Measurements from ENCODE around the gene STH. TPM values are rescaled to one million over a fixed set of nuclear protein-coding genes. Genes with fewer than 3 reads are reported as not detected.

Gene STH
- total RNA-seq, 3 donors from 2014 or later, result not detected

- H3K4me1 ChIP-seq (ENCODE audit: low read depth), result no peaks in the 10 kb centered on the region
- no peak for DNase-seq
- H3K4me3 ChIP-seq, result no peak overlapping the region
- H3K36me3 ChIP-seq (ENCODE audit: low read depth), result no peaks in the 10 kb centered on the region
- intact Hi-C loops (cut with DNase I, micrococcal nuclease), result no loop called here
- ATAC-seq, result no peak
- no peaks in the 10 kb centered on the region for H3K9me3 ChIP-seq
- TF ChIP-seq CTCF (IDR thresholded peaks at IDR 0.05), result no peak
Measured at GRCh38 chr17:45976755-45977505, 22.1 kb upstream of the STH start.

DNA sequence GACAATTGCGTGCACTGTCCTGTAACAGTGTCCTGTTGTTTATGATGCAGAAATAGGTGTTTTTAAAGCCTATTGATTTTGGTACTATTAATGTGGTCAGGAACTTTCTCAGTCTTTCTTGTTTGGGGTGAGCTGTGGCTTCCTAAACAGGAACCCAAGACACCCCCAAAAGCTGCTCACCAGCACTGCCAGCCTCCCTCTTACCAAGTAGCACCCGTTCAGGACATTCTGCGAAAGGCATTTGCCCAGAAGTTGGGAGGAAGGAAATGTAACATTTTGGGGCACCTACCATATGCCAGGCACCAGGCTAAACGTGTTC, 21.6 kb upstream of the STH start:
- intact Hi-C loops (cut with DNase I, micrococcal nuclease), result no loop called here
- ATAC-seq (no peak), DNase-seq (no peak)
- no peak for TF ChIP-seq CTCF (IDR thresholded peaks at IDR 0.05)
- no peaks in the 10 kb centered on the region for H3K4me1 ChIP-seq (ENCODE audit: low read depth)
- H3K36me3 ChIP-seq (ENCODE audit: low read depth), result no peaks in the 10 kb centered on the region
- H3K9me3 ChIP-seq, result no peaks in the 10 kb centered on the region
- no peak overlapping the region for H3K4me3 ChIP-seq

DNA sequence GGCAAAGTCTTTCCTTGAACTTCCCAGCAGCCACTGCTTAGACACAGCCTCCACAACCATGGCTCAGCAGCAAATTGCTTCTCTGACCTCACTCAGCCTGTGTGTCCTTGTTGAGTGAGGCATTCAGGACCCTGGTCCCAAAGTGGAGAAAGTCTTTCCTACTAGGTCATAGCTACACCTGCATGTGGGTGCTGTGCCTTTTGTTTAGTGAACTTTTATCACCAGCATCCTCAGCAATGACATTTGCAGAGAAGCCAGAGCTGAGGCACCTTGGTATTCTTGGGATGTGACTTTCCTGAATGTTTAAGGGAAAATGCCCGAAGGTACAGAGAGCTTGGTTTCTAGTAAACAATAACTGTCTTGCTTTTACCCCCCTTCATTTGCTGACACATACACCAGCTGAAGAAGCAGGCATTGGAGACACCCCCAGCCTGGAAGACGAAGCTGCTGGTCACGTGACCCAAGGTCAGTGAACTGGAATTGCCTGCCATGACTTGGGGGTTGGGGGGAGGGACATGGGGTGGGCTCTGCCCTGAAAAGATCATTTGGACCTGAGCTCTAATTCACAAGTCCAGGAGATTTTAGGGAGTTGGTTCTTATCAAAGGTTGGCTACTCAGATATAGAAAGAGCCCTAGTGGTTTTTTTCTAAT, 20.9 kb upstream of the STH start:
- Histone ChIP-seq H3K4me3 (no peak overlapping the region), H3K36me3 (ENCODE audit: low read depth) (no peaks in the 10 kb centered on the region), H3K9me3 (no peaks in the 10 kb centered on the region), H3K4me1 (ENCODE audit: low read depth) (no peaks in the 10 kb centered on the region)
- ATAC-seq (no peak), DNase-seq (no peak)
- intact Hi-C loops (cut with DNase I, micrococcal nuclease), result no loop called here
- TF ChIP-seq CTCF (IDR thresholded peaks at IDR 0.05), result no peak

GRCh38 chr17:45979137-45979536, 19.9 kb upstream of the STH start:
- H3K4me1 ChIP-seq (ENCODE audit: low read depth), result no peaks in the 10 kb centered on the region
- ATAC-seq, result no peak
- no peak for DNase-seq
- intact Hi-C loops (cut with DNase I, micrococcal nuclease), result no loop called here
- H3K4me3 ChIP-seq, result no peak overlapping the region
- no peaks in the 10 kb centered on the region for H3K36me3 ChIP-seq (ENCODE audit: low read depth)
- no peaks in the 10 kb centered on the region for H3K9me3 ChIP-seq
- TF ChIP-seq CTCF (IDR thresholded peaks at IDR 0.05), result no peak

DNA sequence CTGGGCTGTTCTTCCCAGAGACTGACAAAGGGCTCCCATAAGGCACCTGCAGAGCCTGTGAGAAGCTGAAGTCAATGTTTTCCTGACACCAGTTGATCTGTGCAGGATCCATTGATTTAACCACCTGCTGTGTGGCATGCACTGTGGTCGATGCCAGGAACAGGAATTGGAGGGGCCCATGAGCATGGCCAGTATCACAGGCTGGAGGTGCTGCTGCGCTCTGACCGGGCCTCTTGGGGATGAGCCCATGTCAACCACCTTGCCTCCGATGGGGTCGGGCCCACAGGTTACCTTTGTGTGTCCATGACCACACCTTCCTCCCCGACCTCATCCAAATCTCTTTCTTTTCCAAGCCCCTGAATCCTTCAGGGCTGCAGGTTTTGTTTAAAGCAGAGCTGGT, 18.2 kb upstream of the STH start:
- Histone ChIP-seq H3K4me3 (no peak overlapping the region), H3K9me3 (no peaks in the 10 kb centered on the region), H3K36me3 (ENCODE audit: low read depth) (no peaks in the 10 kb centered on the region), H3K4me1 (ENCODE audit: low read depth) (no peaks in the 10 kb centered on the region)
- DNase-seq, result no peak
- TF ChIP-seq CTCF (IDR thresholded peaks at IDR 0.05), result no peak
- ATAC-seq, result no peak
- intact Hi-C loops (cut with DNase I, micrococcal nuclease), result no loop called here

Measured in mucosa of descending colon (tissue), 3 donors.